ENCODE data around the gene ASH1L. TPM values are rescaled to one million over a fixed set of nuclear protein-coding genes. Genes with fewer than 3 reads are reported as not detected.
A peak's percentile ranks its signal among the peaks of the same experiment; 100 is the strongest.

The ASH1L gene
- total and polyA plus RNA-seq, 9 of the 15 experiments (the other 6 are each of a cell fraction or from before 2014, with no cell fraction given) = 2.0 to 23.3 (median 14.6) TPM

- TF ChIP-seq, protein P1, sequence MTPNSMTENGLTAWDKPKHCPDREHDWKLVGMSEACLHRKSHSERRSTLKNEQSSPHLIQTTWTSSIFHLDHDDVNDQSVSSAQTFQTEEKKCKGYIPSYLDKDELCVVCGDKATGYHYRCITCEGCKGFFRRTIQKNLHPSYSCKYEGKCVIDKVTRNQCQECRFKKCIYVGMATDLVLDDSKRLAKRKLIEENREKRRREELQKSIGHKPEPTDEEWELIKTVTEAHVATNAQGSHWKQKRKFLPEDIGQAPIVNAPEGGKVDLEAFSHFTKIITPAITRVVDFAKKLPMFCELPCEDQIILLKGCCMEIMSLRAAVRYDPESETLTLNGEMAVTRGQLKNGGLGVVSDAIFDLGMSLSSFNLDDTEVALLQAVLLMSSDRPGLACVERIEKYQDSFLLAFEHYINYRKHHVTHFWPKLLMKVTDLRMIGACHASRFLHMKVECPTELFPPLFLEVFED (CRISPR knock-in tag; conservative IDR thresholded peaks at IDR 0.05) = no peak
- peak; percentile 93 to 94 for TF ChIP-seq MNT (conservative IDR thresholded peaks at IDR 0.05)
- no peak for TF ChIP-seq NR2F6 (CRISPR knock-in tag; IDR thresholded peaks at IDR 0.05)
- TF ChIP-seq NEUROD1 (IDR thresholded peaks at IDR 0.05; ENCODE audit: borderline replicate concordance, low read depth, low read length, partially characterized antibody) = no peak
- TF ChIP-seq, protein P2, sequence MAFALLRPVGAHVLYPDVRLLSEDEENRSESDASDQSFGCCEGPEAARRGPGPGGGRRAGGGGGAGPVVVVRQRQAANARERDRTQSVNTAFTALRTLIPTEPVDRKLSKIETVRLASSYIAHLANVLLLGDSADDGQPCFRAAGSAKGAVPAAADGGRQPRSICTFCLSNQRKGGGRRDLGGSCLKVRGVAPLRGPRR (CRISPR knock-in tag; IDR thresholded peaks at IDR 0.05) = no peak
- TF ChIP-seq HDAC3 (IDR thresholded peaks at IDR 0.05; ENCODE audit: borderline replicate concordance, partially characterized antibody) = no peak
- no peak for TF ChIP-seq TAF15 (IDR thresholded peaks at IDR 0.05; ENCODE audit: low read depth, low read length)
- TF ChIP-seq RBM22 (IDR thresholded peaks at IDR 0.05; ENCODE audit: low read depth, low read length, poor library complexity, severe bottlenecking) = no peak
- TF ChIP-seq HES1 (IDR thresholded peaks at IDR 0.05; ENCODE audit: low read depth) = no peak
- TF ChIP-seq NONO (IDR thresholded peaks at IDR 0.05; ENCODE audit: low read depth in 2 of 2, low read length in 1 of 2) = peak in 1 of 2 experiments; percentile 75; a peak in 1 of 4 replicates
- no peak for TF ChIP-seq ZNF583 (CRISPR knock-in tag; IDR thresholded peaks at IDR 0.05)
- no peak for TF ChIP-seq ZNF57 (CRISPR knock-in tag; IDR thresholded peaks at IDR 0.05)
- TF ChIP-seq TAF9B (IDR thresholded peaks at IDR 0.05; ENCODE audit: partially characterized antibody) = no peak
- no peak for TF ChIP-seq KDM1A (IDR thresholded peaks at IDR 0.05)
- TF ChIP-seq ZNF780A (CRISPR knock-in tag; IDR thresholded peaks at IDR 0.05) = no peak
- TF ChIP-seq SMAD1 (IDR thresholded peaks at IDR 0.05; ENCODE audit: low read depth, low read length, partially characterized antibody) = no peak
- peak; percentile 76 for TF ChIP-seq CBFA2T2 (conservative IDR thresholded peaks at IDR 0.05)
- TF ChIP-seq MAFG (tag; conservative IDR thresholded peaks at IDR 0.05) = no peak
- TF ChIP-seq, protein P3, sequence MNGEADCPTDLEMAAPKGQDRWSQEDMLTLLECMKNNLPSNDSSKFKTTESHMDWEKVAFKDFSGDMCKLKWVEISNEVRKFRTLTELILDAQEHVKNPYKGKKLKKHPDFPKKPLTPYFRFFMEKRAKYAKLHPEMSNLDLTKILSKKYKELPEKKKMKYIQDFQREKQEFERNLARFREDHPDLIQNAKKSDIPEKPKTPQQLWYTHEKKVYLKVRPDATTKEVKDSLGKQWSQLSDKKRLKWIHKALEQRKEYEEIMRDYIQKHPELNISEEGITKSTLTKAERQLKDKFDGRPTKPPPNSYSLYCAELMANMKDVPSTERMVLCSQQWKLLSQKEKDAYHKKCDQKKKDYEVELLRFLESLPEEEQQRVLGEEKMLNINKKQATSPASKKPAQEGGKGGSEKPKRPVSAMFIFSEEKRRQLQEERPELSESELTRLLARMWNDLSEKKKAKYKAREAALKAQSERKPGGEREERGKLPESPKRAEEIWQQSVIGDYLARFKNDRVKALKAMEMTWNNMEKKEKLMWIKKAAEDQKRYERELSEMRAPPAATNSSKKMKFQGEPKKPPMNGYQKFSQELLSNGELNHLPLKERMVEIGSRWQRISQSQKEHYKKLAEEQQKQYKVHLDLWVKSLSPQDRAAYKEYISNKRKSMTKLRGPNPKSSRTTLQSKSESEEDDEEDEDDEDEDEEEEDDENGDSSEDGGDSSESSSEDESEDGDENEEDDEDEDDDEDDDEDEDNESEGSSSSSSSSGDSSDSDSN (IDR thresholded peaks at IDR 0.05; ENCODE audit: borderline replicate concordance in 1 of 2, low read depth in 2 of 2, low read length in 2 of 2) = 0 out of 4 replicates have a peak, but pooled peaks of 1 of the 2 experiments have one; percentile 11
- TF ChIP-seq HBP1 (CRISPR knock-in tag; IDR thresholded peaks at IDR 0.05) = no peak
Measured at GRCh38 chr1:155324037-155324716, 238.4 kb downstream of the ASH1L start (continued).
